ENCODE data around the gene CCL26.

DNA sequence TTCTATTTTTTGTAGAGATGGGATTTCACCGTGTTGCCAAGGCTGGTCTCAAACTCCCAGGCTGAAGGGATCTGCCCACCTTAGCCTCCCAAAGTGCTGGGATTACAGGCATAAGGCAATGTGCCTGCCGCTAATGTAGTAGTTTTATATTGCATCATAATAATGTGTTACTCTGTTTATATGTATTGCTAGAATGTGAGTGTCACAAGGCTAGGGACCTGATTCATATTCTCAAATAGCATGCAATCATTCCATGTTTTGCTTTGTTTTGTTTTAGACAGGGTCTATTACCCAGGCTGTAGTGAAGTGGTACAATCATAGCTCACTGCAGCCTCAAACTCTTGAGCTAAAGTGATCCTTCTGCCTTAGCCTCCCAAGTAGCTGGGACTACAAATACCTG lies 13.5 kb downstream of the CCL26 start:
- TF ChIP-seq MTA3 (IDR thresholded peaks at IDR 0.05; ENCODE audit: borderline replicate concordance, low read length) (no peak), POLR2AphosphoS5 (IDR thresholded peaks at IDR 0.05; ENCODE audit: low read length) (no peak), ETV6 (conservative IDR thresholded peaks at IDR 0.05 in 1 of 2, IDR thresholded peaks at IDR 0.05 in 1 of 2; ENCODE audit: borderline replicate concordance in 1 of 2, low read depth in 1 of 2) (no peak), ATF3 (IDR thresholded peaks at IDR 0.05; ENCODE audit: borderline replicate concordance, extremely low read depth, low read depth, low read length) (no peak), NFIC (IDR thresholded peaks at IDR 0.05; ENCODE audit: low read depth, low read length) (no peak), YY1 (IDR thresholded peaks at IDR 0.05; ENCODE audit: low read depth, low read length) (no peak), PAX5 (IDR thresholded peaks at IDR 0.05; ENCODE audit: borderline replicate concordance, low read depth, low read length) (no peak), HDAC6 (IDR thresholded peaks at IDR 0.05; ENCODE audit: unreplicated experiment) (no peak), EGR1 (IDR thresholded peaks at IDR 0.05; ENCODE audit: borderline replicate concordance in 1 of 2, low read depth in 2 of 2, low read length in 2 of 2) (no peak), EP300 (IDR thresholded peaks at IDR 0.05; ENCODE audit: borderline replicate concordance in 1 of 2, control insufficient read depth in 1 of 2, low read depth in 2 of 2, low read length in 2 of 2) (no peak)
- TF ChIP-seq, protein P1, sequence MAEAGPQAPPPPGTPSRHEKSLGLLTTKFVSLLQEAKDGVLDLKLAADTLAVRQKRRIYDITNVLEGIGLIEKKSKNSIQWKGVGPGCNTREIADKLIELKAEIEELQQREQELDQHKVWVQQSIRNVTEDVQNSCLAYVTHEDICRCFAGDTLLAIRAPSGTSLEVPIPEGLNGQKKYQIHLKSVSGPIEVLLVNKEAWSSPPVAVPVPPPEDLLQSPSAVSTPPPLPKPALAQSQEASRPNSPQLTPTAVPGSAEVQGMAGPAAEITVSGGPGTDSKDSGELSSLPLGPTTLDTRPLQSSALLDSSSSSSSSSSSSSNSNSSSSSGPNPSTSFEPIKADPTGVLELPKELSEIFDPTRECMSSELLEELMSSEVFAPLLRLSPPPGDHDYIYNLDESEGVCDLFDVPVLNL (IDR thresholded peaks at IDR 0.05; ENCODE audit: low read depth, low read length) = no peak
- TF ChIP-seq, protein P2, sequence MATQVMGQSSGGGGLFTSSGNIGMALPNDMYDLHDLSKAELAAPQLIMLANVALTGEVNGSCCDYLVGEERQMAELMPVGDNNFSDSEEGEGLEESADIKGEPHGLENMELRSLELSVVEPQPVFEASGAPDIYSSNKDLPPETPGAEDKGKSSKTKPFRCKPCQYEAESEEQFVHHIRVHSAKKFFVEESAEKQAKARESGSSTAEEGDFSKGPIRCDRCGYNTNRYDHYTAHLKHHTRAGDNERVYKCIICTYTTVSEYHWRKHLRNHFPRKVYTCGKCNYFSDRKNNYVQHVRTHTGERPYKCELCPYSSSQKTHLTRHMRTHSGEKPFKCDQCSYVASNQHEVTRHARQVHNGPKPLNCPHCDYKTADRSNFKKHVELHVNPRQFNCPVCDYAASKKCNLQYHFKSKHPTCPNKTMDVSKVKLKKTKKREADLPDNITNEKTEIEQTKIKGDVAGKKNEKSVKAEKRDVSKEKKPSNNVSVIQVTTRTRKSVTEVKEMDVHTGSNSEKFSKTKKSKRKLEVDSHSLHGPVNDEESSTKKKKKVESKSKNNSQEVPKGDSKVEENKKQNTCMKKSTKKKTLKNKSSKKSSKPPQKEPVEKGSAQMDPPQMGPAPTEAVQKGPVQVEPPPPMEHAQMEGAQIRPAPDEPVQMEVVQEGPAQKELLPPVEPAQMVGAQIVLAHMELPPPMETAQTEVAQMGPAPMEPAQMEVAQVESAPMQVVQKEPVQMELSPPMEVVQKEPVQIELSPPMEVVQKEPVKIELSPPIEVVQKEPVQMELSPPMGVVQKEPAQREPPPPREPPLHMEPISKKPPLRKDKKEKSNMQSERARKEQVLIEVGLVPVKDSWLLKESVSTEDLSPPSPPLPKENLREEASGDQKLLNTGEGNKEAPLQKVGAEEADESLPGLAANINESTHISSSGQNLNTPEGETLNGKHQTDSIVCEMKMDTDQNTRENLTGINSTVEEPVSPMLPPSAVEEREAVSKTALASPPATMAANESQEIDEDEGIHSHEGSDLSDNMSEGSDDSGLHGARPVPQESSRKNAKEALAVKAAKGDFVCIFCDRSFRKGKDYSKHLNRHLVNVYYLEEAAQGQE (IDR thresholded peaks at IDR 0.05; ENCODE audit: low read depth, low read length) = no peak
- TF ChIP-seq, protein P3, sequence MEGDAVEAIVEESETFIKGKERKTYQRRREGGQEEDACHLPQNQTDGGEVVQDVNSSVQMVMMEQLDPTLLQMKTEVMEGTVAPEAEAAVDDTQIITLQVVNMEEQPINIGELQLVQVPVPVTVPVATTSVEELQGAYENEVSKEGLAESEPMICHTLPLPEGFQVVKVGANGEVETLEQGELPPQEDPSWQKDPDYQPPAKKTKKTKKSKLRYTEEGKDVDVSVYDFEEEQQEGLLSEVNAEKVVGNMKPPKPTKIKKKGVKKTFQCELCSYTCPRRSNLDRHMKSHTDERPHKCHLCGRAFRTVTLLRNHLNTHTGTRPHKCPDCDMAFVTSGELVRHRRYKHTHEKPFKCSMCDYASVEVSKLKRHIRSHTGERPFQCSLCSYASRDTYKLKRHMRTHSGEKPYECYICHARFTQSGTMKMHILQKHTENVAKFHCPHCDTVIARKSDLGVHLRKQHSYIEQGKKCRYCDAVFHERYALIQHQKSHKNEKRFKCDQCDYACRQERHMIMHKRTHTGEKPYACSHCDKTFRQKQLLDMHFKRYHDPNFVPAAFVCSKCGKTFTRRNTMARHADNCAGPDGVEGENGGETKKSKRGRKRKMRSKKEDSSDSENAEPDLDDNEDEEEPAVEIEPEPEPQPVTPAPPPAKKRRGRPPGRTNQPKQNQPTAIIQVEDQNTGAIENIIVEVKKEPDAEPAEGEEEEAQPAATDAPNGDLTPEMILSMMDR (IDR thresholded peaks at IDR 0.05 in 2 of 3, conservative IDR thresholded peaks at IDR 0.05 in 1 of 3; ENCODE audit: control insufficient read depth in 2 of 3, extremely low read depth in 1 of 3, insufficient read depth in 1 of 3, low read depth in 3 of 3, low read length in 3 of 3) = no peak
- TF ChIP-seq, protein P4, sequence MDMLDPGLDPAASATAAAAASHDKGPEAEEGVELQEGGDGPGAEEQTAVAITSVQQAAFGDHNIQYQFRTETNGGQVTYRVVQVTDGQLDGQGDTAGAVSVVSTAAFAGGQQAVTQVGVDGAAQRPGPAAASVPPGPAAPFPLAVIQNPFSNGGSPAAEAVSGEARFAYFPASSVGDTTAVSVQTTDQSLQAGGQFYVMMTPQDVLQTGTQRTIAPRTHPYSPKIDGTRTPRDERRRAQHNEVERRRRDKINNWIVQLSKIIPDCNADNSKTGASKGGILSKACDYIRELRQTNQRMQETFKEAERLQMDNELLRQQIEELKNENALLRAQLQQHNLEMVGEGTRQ (IDR thresholded peaks at IDR 0.05; ENCODE audit: borderline replicate concordance, low read depth, low read length) = no peak

Data from GM12878 (cell line).